Endometrial microvascular endothelial cells (primary cell): ENCODE measurements around the gene PXDN. TPM values are rescaled to one million over a fixed set of nuclear protein-coding genes. Genes with fewer than 3 reads are reported as not detected.
"Not testable (repeated sequence)": the region's sequence is repeated elsewhere in the genome, so short reads cannot be mapped to it uniquely, and the experiment has no call there.

ENCODE experiments used
- in situ Hi-C: cut with HindIII; loops from 2 replicates; pipeline ENCODE4 v1.10.0; 2017; ENCODE audit warnings: low sequenced_read_pairs, low pct_unique_long_range_greater_than_20kb; ENCODE audit errors: inconsistent ontology term
- total RNA-seq: library from RNA; depleted of rRNA; stranded (reverse); fragments of >200 nt; gene quantifications from one replicate; pipeline ENCODE4 v1.2.3, GENCODE V29; 2015; ENCODE audit errors: inconsistent ontology term

Gene PXDN
- total RNA-seq, 1 donor from 2014 or later: 246 TPM

- in situ Hi-C loops: no loop called here
These were observed 12.1 kb downstream of the PXDN start for GRCh38 chr2:1731963-1732768.

GRCh38 chr2:1731447-1731962, 12.8 kb downstream of the PXDN start:
- in situ Hi-C loops: no loop called here

GRCh38 chr2:1730015-1730927, 14.0 kb downstream of the PXDN start:
- in situ Hi-C loops: no loop called here

- in situ Hi-C loops: no loop called here
These were observed 15.1 kb downstream of the PXDN start for GRCh38 chr2:1729242-1729641.

- in situ Hi-C loops: no loop called here
These were observed 15.5 kb downstream of the PXDN start for GRCh38 chr2:1728821-1729220.

- in situ Hi-C loops: no loop called here
These were observed 16.4 kb downstream of the PXDN start for GRCh38 chr2:1727796-1728474.

GRCh38 chr2:1727101-1727771, 17.1 kb downstream of the PXDN start:
- in situ Hi-C loops: no loop called here

GRCh38 chr2:1726558-1726957, 17.8 kb downstream of the PXDN start:
- in situ Hi-C loops: no loop called here

- in situ Hi-C loops: not testable (repeated sequence)
These were observed 20.0 kb downstream of the PXDN start for GRCh38 chr2:1724351-1724750.

GRCh38 chr2:1723397-1724042, 20.8 kb downstream of the PXDN start:
- in situ Hi-C loops: no loop called here

- in situ Hi-C loops: no loop called here
These were observed 21.6 kb downstream of the PXDN start for GRCh38 chr2:1722692-1723091.

GRCh38 chr2:1721706-1722646, 22.3 kb downstream of the PXDN start:
- in situ Hi-C loops: no loop called here

- in situ Hi-C loops: no loop called here
These were observed 25.7 kb downstream of the PXDN start for GRCh38 chr2:1718339-1719220.

GRCh38 chr2:1717113-1717512, 27.2 kb downstream of the PXDN start:
- in situ Hi-C loops: no loop called here

GRCh38 chr2:1716441-1716840, 27.9 kb downstream of the PXDN start:
- in situ Hi-C loops: no loop called here

GRCh38 chr2:1716014-1716305, 28.4 kb downstream of the PXDN start:
- in situ Hi-C loops: not testable (repeated sequence)
